IPS-20b (cell line): ENCODE measurements around the gene INPP5F.
"Not testable (repeated sequence)": the region's sequence is repeated elsewhere in the genome, so short reads cannot be mapped to it uniquely, and the experiment has no call there.

Experiments
- H3K27ac ChIP-seq: one replicate; pipeline ENCODE4 v1.5.1; 2013; ENCODE audit warnings: low read length
- H3K27me3 ChIP-seq: 2 replicates; pipeline ENCODE4 v1.6.1; 2013; ENCODE audit warnings: mild to moderate bottlenecking, low read length, inconsistent platforms; ENCODE audit not compliant: insufficient read depth
- H3K36me3 ChIP-seq: 2 replicates; pipeline ENCODE4 v1.6.1; 2013; ENCODE audit warnings: low read depth, mild to moderate bottlenecking, inconsistent platforms, low read length, moderate library complexity; ENCODE audit not compliant: insufficient read depth
- H3K4me1 ChIP-seq: 2 replicates; pipeline ENCODE4 v1.6.1; 2013; ENCODE audit warnings: mild to moderate bottlenecking, control low read depth, inconsistent platforms, low read length, moderate library complexity; ENCODE audit not compliant: insufficient read depth
- H3K4me3 ChIP-seq: 2 replicates; pipeline ENCODE4 v1.5.1; 2013; ENCODE audit warnings: mild to moderate bottlenecking, low read length, inconsistent platforms
- H3K9ac ChIP-seq: 2 replicates; pipeline ENCODE4 v1.6.1; 2013; ENCODE audit warnings: low read depth, mild to moderate bottlenecking, inconsistent platforms, low read length, moderate library complexity
- H3K9me3 ChIP-seq: 2 replicates; pipeline ENCODE4 v1.6.1; 2013; ENCODE audit warnings: mild to moderate bottlenecking, low read depth, low read length, inconsistent platforms; ENCODE audit not compliant: insufficient read depth

INPP5F gene

GRCh38 chr10:119863951-119864565 lies 138.2 kb downstream of the INPP5F start:
- Histone ChIP-seq H3K9me3 (0 out of 2 replicates have a peak, but pooled peaks cover 2% of the 10 kb centered on the region), H3K4me1 (peaks cover 9% of the 10 kb centered on the region), H3K36me3 (peaks cover 16% of the 10 kb centered on the region; the same call in 1 of the 2 replicates), H3K27ac (no peak overlapping the region), H3K4me3 (no peak overlapping the region), H3K27me3 (no peaks in the 10 kb centered on the region), H3K9ac (no peak overlapping the region)

GRCh38 chr10:119865699-119866240 lies 139.9 kb downstream of the INPP5F start:
- H3K4me1 ChIP-seq: peaks cover 13% of the 10 kb centered on the region
- peaks cover 13% of the 10 kb centered on the region; the same call in 1 of the 2 replicates for H3K36me3 ChIP-seq
- H3K9ac ChIP-seq: no peak overlapping the region
- no peak overlapping the region for H3K4me3 ChIP-seq
- H3K27ac ChIP-seq: no peak overlapping the region
- H3K9me3 ChIP-seq: 0 out of 2 replicates have a peak, but pooled peaks cover 2% of the 10 kb centered on the region
- H3K27me3 ChIP-seq: no peaks in the 10 kb centered on the region

DNA sequence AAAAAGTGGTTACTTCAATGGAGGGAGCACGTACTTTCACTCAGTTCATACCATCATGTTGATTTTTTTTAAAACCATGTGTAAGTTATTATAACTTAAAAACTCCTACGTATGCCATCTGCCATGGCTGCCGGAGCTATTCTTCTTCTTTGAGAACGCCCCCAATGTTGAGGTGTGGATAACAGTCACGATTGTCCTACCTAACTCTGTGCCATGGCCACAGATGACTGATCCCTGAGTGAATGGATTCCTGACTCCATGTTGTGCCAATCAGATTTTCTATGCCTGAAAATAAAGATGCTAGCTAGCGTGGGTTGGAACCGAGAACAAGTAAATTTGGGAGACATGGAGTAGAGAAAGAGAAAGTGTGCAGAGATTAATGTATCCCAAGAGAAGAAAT lies 141.5 kb downstream of the INPP5F start:
- Histone ChIP-seq H3K4me1 (peaks cover 10% of the 10 kb centered on the region; the same call in 1 of the 2 replicates), H3K27me3 (no peaks in the 10 kb centered on the region), H3K36me3 (peaks cover 13% of the 10 kb centered on the region; the same call in 1 of the 2 replicates), H3K9me3 (0 out of 2 replicates have a peak, but pooled peaks cover 2% of the 10 kb centered on the region), H3K9ac (no peak overlapping the region), H3K27ac (no peak overlapping the region), H3K4me3 (no peak overlapping the region)

DNA sequence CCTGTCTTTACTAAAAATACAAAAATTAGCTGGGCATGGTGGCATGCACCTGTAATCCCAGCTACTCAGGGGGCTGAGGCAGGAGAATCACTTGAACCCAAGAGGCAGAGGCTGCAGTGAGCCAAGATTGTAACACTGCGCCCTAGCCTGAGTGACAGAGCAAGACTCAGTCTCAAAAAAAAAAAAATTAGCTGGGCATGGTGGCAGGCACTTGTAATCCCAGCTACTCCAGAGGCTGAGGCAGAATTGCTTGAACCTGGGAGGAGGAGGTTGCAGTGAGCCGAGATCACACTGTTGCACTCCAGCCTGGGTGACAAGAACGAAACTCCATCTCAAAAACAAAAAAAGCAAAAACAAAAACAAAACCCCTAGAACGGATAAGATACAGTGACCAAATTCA lies 143.5 kb downstream of the INPP5F start:
- not testable (repeated sequence) for H3K27me3 ChIP-seq, H3K9me3 ChIP-seq, H3K9ac ChIP-seq, H3K4me3 ChIP-seq, H3K27ac ChIP-seq
- H3K4me1 ChIP-seq: peaks cover 16% of the 10 kb centered on the region; the same call in 1 of the 2 replicates
- peaks cover 13% of the 10 kb centered on the region; the same call in 1 of the 2 replicates for H3K36me3 ChIP-seq

GRCh38 chr10:119871881-119872609 lies 146.2 kb downstream of the INPP5F start:
- H3K4me1 ChIP-seq: peaks cover 16% of the 10 kb centered on the region; the same call in 1 of the 2 replicates

DNA sequence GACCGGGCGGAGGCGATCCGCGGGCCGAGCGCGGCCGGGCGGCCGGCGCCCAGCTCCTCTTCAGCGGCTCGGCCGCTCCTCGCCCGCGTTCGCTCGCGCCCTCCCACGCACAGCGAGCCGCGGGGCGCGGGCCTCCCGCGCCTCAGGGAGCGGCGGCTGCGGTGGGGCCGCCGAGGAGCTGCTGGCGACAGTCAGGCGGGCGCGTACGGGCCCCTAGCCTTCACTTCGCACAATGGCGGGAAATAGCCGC lies 146.7 kb downstream of the INPP5F start, which contains the start of gene MCMBP:
Gene MCMBP (minus strand): TSS at position 234 of the 250 bp plus-strand sequence. CDS start 259 bp downstream, outside the sequence.
- Histone ChIP-seq H3K27ac (no peak within 1 kb of the TSS), H3K9me3 (no peaks in the 10 kb centered on the region), H3K36me3 (no peaks in the 10 kb centered on the region), H3K27me3 (no peaks in the 10 kb centered on the region), H3K4me1 (peaks cover 16% of the 10 kb centered on the region; the same call in 1 of the 2 replicates), H3K9ac (peak within 1 kb of the TSS; percentile 86), H3K4me3 (peak within 1 kb of the TSS; percentile 97)

More at GRCh38 chr10:119871881-119872609, 146.2 kb downstream of the INPP5F start:
- H3K27ac ChIP-seq: no peak overlapping the region
- no peaks in the 10 kb centered on the region for H3K9me3 ChIP-seq
- peak overlapping the region; percentile 97 for H3K4me3 ChIP-seq
- no peaks in the 10 kb centered on the region for H3K36me3 ChIP-seq
- H3K27me3 ChIP-seq: no peaks in the 10 kb centered on the region
- peak overlapping the region; percentile 86 for H3K9ac ChIP-seq

GRCh38 chr10:119872860-119873681 lies 147.2 kb downstream of the INPP5F start:
- H3K9me3 ChIP-seq: no peaks in the 10 kb centered on the region
- H3K4me3 ChIP-seq: peak overlapping the region; percentile 97
- H3K27me3 ChIP-seq: no peaks in the 10 kb centered on the region
- peaks cover 16% of the 10 kb centered on the region; the same call in 1 of the 2 replicates for H3K4me1 ChIP-seq
- H3K36me3 ChIP-seq: no peaks in the 10 kb centered on the region
- H3K27ac ChIP-seq: no peak overlapping the region
- peak overlapping the region; percentile 86 for H3K9ac ChIP-seq

- Histone ChIP-seq H3K9ac (no peak overlapping the region), H3K4me1 (peaks cover 5% of the 10 kb centered on the region; the same call in 1 of the 2 replicates), H3K27me3 (no peaks in the 10 kb centered on the region), H3K27ac (no peak overlapping the region), H3K36me3 (no peaks in the 10 kb centered on the region), H3K9me3 (no peaks in the 10 kb centered on the region), H3K4me3 (no peak overlapping the region)
Observed at GRCh38 chr10:119878524-119878923, 152.7 kb downstream of the INPP5F start.
